Measurements from ENCODE around the gene GNAI2. TPM values are rescaled to one million over a fixed set of nuclear protein-coding genes. Genes with fewer than 3 reads are reported as not detected.
"Not testable (repeated sequence)": the region's sequence is repeated elsewhere in the genome, so short reads cannot be mapped to it uniquely, and the experiment has no call there.

Gene GNAI2
- polyA plus RNA-seq, 1 of the 3 experiments (the other 2 are of a cell fraction), result 649 TPM

DNA sequence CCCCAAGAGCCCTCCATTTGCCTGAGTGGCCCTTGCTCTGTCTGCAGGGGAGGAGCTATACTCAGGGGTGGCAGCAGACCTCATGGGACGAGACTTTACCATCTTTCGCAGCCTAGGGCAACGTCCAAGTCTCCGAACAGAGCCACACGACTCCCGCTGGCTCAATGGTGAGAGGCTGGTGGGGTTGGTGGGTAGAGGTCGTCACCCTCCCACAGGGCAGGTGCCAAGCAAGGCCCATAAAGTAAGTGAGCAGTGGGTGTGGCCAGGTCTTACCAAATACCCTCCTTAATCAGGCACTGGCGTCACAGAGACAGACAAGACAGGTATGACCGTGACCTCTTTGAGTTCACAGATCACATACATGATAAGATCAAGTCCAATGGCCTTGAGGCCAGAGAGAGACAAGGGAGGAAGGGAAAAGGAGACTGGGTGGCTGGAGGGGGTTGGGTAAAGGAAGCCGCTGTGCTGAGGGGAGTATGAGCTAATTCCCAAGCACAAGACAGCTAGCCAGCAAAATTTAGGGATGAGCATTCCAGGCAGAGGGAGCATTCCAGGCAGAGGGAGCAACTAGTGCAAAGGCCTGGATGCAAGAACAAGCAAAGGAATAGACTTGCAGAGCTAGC lies 35.4 kb downstream of the GNAI2 start:
- H4K20me1 ChIP-seq (ENCODE audit: insufficient read depth), result no peaks in the 10 kb centered on the region
- 78% methylated on average over 4 of the region's 10 CpGs for WGBS (ENCODE audit: low lambda C conversion rate)
- no peaks in the 10 kb centered on the region for H3K9me3 ChIP-seq
- no peak overlapping the region for H3K9ac ChIP-seq
- no peak overlapping the region for H3K4me2 ChIP-seq
- peaks cover 11 to 26% of the 10 kb centered on the region in 2 experiments; a peak in 2 of 4 replicates for H3K4me1 ChIP-seq (ENCODE audit: control insufficient read depth in 1 of 2, insufficient read depth in 2 of 2, low read depth in 1 of 2, low read length in 1 of 2)
- ChIA-PET POLR2A (no interaction called here), CTCF (interaction anchor here (1.0 to 12.2 kb wide), 11 partner anchors 11 to 157 kb away, joined by 3 to 206 read pairs (median 7); partner anchors contain the start of gene GNAT1)
- H2AFZ ChIP-seq (ENCODE audit: low read depth), result no peak overlapping the region
- TF ChIP-seq NRF1 (IDR thresholded peaks at IDR 0.05; ENCODE audit: low read depth, low read length), result no peak
- no peak for TF ChIP-seq NFIC (IDR thresholded peaks at IDR 0.05; ENCODE audit: borderline replicate concordance)
- no peak for TF ChIP-seq CHD2 (IDR thresholded peaks at IDR 0.05; ENCODE audit: low read length, partially characterized antibody)
- no peak for TF ChIP-seq YY1 (IDR thresholded peaks at IDR 0.05; ENCODE audit: low read depth)
- TF ChIP-seq SMC3 (IDR thresholded peaks at IDR 0.05; ENCODE audit: low read depth, low read length), result no peak
- no peak for DNase-seq
- no peaks in the 10 kb centered on the region for H3K36me3 ChIP-seq (replicated peaks in 1 of 2; ENCODE audit: control insufficient read depth in 1 of 2, insufficient read depth in 2 of 2, low read length in 1 of 2)
- no peaks in the 10 kb centered on the region for H3K9me2 ChIP-seq
- no peak overlapping the region for H3K27ac ChIP-seq (ENCODE audit: low read depth in 2 of 2, low read length in 1 of 2)
- peaks cover 18% of the 10 kb centered on the region for H3F3A ChIP-seq (replicated peaks; ENCODE audit: insufficient read depth)
- H3K79me2 ChIP-seq (ENCODE audit: insufficient read depth), result no peaks in the 10 kb centered on the region
- no peak overlapping the region for H3K4me3 ChIP-seq (ENCODE audit: low read depth in 2 of 2, low read length in 1 of 2)
- H3K27me3 ChIP-seq (ENCODE audit: insufficient read depth), result 0 out of 2 replicates have a peak, but pooled peaks cover 16% of the 10 kb centered on the region

DNA sequence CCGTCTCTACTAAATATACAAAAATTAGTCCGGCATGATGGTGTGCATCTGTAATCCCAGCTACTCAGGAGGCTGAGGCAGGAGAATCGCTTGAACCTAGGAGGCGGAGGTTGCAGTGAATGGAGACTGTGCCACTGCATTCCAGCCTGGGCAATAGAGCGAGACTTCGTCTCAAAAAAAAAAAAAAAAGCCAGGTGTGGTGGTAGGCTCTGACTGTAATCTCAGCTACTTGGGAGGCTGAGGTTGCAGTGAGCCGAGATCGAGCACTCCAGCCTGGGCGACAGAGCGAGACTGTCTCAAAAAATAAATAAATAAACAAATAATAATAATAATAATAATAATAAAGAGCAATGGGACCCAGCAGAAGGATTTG lies 36.5 kb downstream of the GNAI2 start:
- Histone ChIP-seq H3K27me3 (ENCODE audit: insufficient read depth) (0 out of 2 replicates have a peak, but pooled peaks cover 16% of the 10 kb centered on the region), H3K4me1 (ENCODE audit: control insufficient read depth in 1 of 2, insufficient read depth in 2 of 2, low read depth in 1 of 2, low read length in 1 of 2) (peaks cover 11 to 19% of the 10 kb centered on the region in 2 experiments; a peak in 2 of 4 replicates), H3F3A (replicated peaks; ENCODE audit: insufficient read depth) (peaks cover 18% of the 10 kb centered on the region)
- H2AFZ ChIP-seq (ENCODE audit: low read depth); DNase-seq; POLR2A ChIA-PET; H3K9ac ChIP-seq; H3K4me3 ChIP-seq (ENCODE audit: low read depth in 2 of 2, low read length in 1 of 2); H3K9me3 ChIP-seq; H3K9me2 ChIP-seq; H3K36me3 ChIP-seq (replicated peaks in 1 of 2; ENCODE audit: control insufficient read depth in 1 of 2, insufficient read depth in 2 of 2, low read length in 1 of 2); H3K4me2 ChIP-seq; H4K20me1 ChIP-seq (ENCODE audit: insufficient read depth); H3K79me2 ChIP-seq (ENCODE audit: insufficient read depth); H3K27ac ChIP-seq (ENCODE audit: low read depth in 2 of 2, low read length in 1 of 2): not testable (repeated sequence)
- CTCF ChIA-PET, result interaction anchor here (0.6 to 12.2 kb wide), 18 partner anchors 9 to 639 kb away, joined by 3 to 206 read pairs (median 6); partner anchors contain the start of genes GNAI2 and GNAT1
- 63% methylated on average over 10 of the region's 10 CpGs for WGBS (ENCODE audit: low lambda C conversion rate)

DNA sequence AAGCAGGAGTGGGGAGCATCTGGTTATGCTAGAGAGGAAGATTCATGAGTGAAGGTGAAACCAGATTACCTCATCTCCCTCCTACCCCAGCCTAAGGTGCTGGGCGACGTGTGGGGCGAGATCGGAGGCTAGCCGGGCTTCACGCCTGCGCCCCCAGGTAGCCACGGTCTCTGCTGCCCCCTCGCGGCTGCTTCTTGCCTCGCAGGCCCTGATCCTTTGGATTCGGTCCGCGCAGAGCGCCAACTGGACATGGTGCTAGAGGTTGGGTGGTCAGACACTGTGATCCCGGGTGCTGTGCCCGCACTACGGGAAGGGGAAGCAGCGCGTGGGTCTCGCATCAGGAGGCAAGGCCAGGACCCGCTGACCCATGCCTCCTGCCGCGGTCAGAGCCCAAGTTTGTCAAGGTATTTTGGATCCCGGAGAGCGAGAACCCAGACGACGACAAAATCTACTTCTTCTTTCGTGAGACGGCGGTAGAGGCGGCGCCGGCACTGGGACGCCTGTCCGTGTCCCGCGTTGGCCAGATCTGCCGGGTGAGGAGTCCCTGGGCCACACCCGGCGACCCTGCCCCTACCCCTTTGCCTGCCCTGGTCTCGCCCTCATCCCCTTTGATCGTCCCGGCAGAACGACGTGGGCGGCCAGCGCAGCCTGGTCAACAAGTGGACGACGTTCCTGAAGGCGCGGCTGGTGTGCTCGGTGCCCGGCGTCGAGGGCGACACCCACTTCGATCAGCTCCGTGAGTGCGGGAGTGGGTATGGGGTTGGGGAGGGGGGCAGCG lies 37.1 kb downstream of the GNAI2 start:
- H4K20me1 ChIP-seq (ENCODE audit: insufficient read depth), result no peaks in the 10 kb centered on the region
- H3K79me2 ChIP-seq (ENCODE audit: insufficient read depth), result no peaks in the 10 kb centered on the region
- ChIA-PET POLR2A (no interaction called here), CTCF (interaction anchor here (0.6 to 12.2 kb wide), 29 partner anchors 9 to 337 kb away, joined by 3 to 206 read pairs (median 4); partner anchors contain the start of genes GNAI2 and GNAT1)
- H3K9ac ChIP-seq, result no peak overlapping the region
- WGBS (ENCODE audit: low lambda C conversion rate), result 13% methylated on average over 23 of the region's 61 CpGs
- peak overlapping the region; percentile 25 to 59; a peak in 3 of 4 replicates for H3K4me3 ChIP-seq (ENCODE audit: low read depth in 2 of 2, low read length in 1 of 2)
- peaks cover 11 to 19% of the 10 kb centered on the region in 2 experiments; a peak in 2 of 4 replicates for H3K4me1 ChIP-seq (ENCODE audit: control insufficient read depth in 1 of 2, insufficient read depth in 2 of 2, low read depth in 1 of 2, low read length in 1 of 2)
- peak overlapping the region; percentile 83; the same call in 1 of the 2 replicates for H2AFZ ChIP-seq (ENCODE audit: low read depth)
- H3K27ac ChIP-seq (ENCODE audit: low read depth in 2 of 2, low read length in 1 of 2), result no peak overlapping the region
- H3K9me2 ChIP-seq, result no peaks in the 10 kb centered on the region
- 0 out of 2 replicates have a peak, but pooled peaks cover 16% of the 10 kb centered on the region for H3K27me3 ChIP-seq (ENCODE audit: insufficient read depth)
- peak; percentile 22 for TF ChIP-seq CHD2 (IDR thresholded peaks at IDR 0.05; ENCODE audit: low read length, partially characterized antibody)
- TF ChIP-seq, protein P1, sequence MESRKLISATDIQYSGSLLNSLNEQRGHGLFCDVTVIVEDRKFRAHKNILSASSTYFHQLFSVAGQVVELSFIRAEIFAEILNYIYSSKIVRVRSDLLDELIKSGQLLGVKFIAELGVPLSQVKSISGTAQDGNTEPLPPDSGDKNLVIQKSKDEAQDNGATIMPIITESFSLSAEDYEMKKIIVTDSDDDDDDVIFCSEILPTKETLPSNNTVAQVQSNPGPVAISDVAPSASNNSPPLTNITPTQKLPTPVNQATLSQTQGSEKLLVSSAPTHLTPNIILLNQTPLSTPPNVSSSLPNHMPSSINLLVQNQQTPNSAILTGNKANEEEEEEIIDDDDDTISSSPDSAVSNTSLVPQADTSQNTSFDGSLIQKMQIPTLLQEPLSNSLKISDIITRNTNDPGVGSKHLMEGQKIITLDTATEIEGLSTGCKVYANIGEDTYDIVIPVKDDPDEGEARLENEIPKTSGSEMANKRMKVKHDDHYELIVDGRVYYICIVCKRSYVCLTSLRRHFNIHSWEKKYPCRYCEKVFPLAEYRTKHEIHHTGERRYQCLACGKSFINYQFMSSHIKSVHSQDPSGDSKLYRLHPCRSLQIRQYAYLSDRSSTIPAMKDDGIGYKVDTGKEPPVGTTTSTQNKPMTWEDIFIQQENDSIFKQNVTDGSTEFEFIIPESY (IDR thresholded peaks at IDR 0.05; ENCODE audit: borderline replicate concordance, low read depth), result no peak
- TF ChIP-seq, protein P2, sequence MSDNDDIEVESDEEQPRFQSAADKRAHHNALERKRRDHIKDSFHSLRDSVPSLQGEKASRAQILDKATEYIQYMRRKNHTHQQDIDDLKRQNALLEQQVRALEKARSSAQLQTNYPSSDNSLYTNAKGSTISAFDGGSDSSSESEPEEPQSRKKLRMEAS (IDR thresholded peaks at IDR 0.05; ENCODE audit: low read depth), result 0 out of 2 replicates have a peak, but pooled peaks have one; percentile 37
- TF ChIP-seq FOXJ3 (CRISPR knock-in tag; IDR thresholded peaks at IDR 0.05), result no peak
- TF ChIP-seq SMC3 (IDR thresholded peaks at IDR 0.05; ENCODE audit: low read depth, low read length), result peak; percentile 97
- TF ChIP-seq RXRA (IDR thresholded peaks at IDR 0.05; ENCODE audit: borderline replicate concordance, low read depth), result no peak
- TF ChIP-seq NFIC (IDR thresholded peaks at IDR 0.05; ENCODE audit: borderline replicate concordance), result no peak
- TF ChIP-seq POLR2AphosphoS5 (IDR thresholded peaks at IDR 0.05; ENCODE audit: low read depth, low read length), result no peak
- peak; percentile 54; the same call in 1 of the 2 replicates for TF ChIP-seq NRF1 (IDR thresholded peaks at IDR 0.05; ENCODE audit: low read depth, low read length)
- TF ChIP-seq, protein P3, sequence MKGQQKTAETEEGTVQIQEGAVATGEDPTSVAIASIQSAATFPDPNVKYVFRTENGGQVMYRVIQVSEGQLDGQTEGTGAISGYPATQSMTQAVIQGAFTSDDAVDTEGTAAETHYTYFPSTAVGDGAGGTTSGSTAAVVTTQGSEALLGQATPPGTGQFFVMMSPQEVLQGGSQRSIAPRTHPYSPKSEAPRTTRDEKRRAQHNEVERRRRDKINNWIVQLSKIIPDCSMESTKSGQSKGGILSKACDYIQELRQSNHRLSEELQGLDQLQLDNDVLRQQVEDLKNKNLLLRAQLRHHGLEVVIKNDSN (IDR thresholded peaks at IDR 0.05; ENCODE audit: borderline replicate concordance, low read depth), result no peak
- peak; percentile 99 for TF ChIP-seq RAD21 (IDR thresholded peaks at IDR 0.05; ENCODE audit: low read length)
- TF ChIP-seq CTCF (IDR thresholded peaks at IDR 0.05), result peak; percentile 91
- peak overlapping the region; percentile 82 for H3K4me2 ChIP-seq
- H3F3A ChIP-seq (replicated peaks; ENCODE audit: insufficient read depth), result peaks cover 16% of the 10 kb centered on the region
- H3K9me3 ChIP-seq, result no peaks in the 10 kb centered on the region
- peak; percentile 98 for DNase-seq
- no peaks in the 10 kb centered on the region for H3K36me3 ChIP-seq (replicated peaks in 1 of 2; ENCODE audit: control insufficient read depth in 1 of 2, insufficient read depth in 2 of 2, low read length in 1 of 2)
